GM12878 (cell line): ENCODE results near the gene FBXO8. TPM values are rescaled to one million over a fixed set of nuclear protein-coding genes. Genes with fewer than 3 reads are reported as not detected.

Source experiments
- ATAC-seq: fragments of 200-7000 bp; cut with Tn5 transposase; 3 replicates; pipeline ENCODE4 v1.9.1; 2020; ENCODE audit warnings: mild to moderate bottlenecking, moderate library complexity
- BruUV-seq: library from RNA; stranded (reverse); fragments of 400-500 nt; replicated peaks from 2 replicates; lab custom pipeline; 2021; lab: Mats Ljungman, UMichigan
- CTCF ChIA-PET: fragments of 300-600 bp; sonication (Branson Sonifier 250); formaldehyde crosslinking; extraction: SDS; loops from one replicate; lab custom pipeline; 2021; ENCODE audit warnings: inconsistent platforms; lab: Yijun Ruan, JAX
- POLR2A ChIA-PET: fragments of 350-600 bp; formaldehyde crosslinking; extraction: SDS; loops from one replicate; lab custom pipeline; 2021; ENCODE audit warnings: inconsistent platforms; lab: Charles Lee
- RAD21 ChIA-PET: fragments of 300-600 bp; sonication (Branson Sonifier 250); formaldehyde crosslinking; loops from one replicate; lab custom pipeline; 2023; ENCODE audit warnings: antibody characterized with exemption; ENCODE audit not compliant: unreplicated experiment; lab: Charles Lee
- SMC1A ChIA-PET: fragments of 300-600 bp; sonication (Branson Sonifier 250); formaldehyde crosslinking; loops from one replicate; lab custom pipeline; 2023; ENCODE audit not compliant: unreplicated experiment, uncharacterized antibody; lab: Charles Lee
- DNase-seq: peaks from one replicate; pipeline ENCODE4 v3.0.0-alpha.2; 2011; ENCODE audit warnings: low read depth, low spot score
- FAIRE-seq: peaks from 3 replicates; lab custom pipeline; 2011; peaks lifted over from hg19 to GRCh38; lab: Jason Lieb, UNC
- H2AFZ ChIP-seq: 2 replicates; pipeline ENCODE4 v1.6.0; 2011; ENCODE audit warnings: low read depth, low read length, control low read depth; ENCODE audit not compliant: control insufficient read depth
- H3K27ac ChIP-seq: 2 replicates; pipeline ENCODE4 v1.5.1; 2011; ENCODE audit warnings: control low read depth; ENCODE audit not compliant: control insufficient read depth, insufficient read depth
- H3K27me3 ChIP-seq, 2 experiments: replicated peaks in 1 of 2; 2 replicates each; pipeline versions ENCODE4 v1.6.0 to v1.6.1; 2011; ENCODE audit warnings: low read length in 1 of 2; ENCODE audit not compliant: control insufficient read depth in 2 of 2, insufficient read depth in 2 of 2
- H3K36me3 ChIP-seq, 2 experiments: 2 replicates each; pipeline ENCODE4 v1.5.1; 2011; ENCODE audit warnings: low read length in 1 of 2; ENCODE audit not compliant: control insufficient read depth in 2 of 2, insufficient read depth in 2 of 2
- H3K4me1 ChIP-seq: 2 replicates; pipeline ENCODE4 v1.6.1; 2011; ENCODE audit warnings: mild to moderate bottlenecking, low read length, moderate library complexity, mixed read lengths; ENCODE audit not compliant: control insufficient read depth, insufficient read depth
- H3K4me2 ChIP-seq: 2 replicates; pipeline ENCODE4 v1.6.0; 2011; ENCODE audit warnings: control low read depth; ENCODE audit not compliant: control insufficient read depth, insufficient read depth
- H3K4me3 ChIP-seq: fragments of 200-600 bp; sonication (generic); 2 replicates; pipeline ENCODE4 v1.5.1; 2016
- H3K79me2 ChIP-seq: 2 replicates; pipeline ENCODE4 v1.6.0; 2011; ENCODE audit warnings: low read length; ENCODE audit not compliant: control insufficient read depth, insufficient read depth
- H3K9ac ChIP-seq: 2 replicates; pipeline ENCODE4 v1.8.0; 2011; ENCODE audit warnings: low read length, control low read depth, mixed read lengths; ENCODE audit not compliant: control insufficient read depth, insufficient read depth
- H3K9me3 ChIP-seq: replicated peaks from 3 replicates; pipeline ENCODE4 v1.5.1; 2011; ENCODE audit warnings: mild to moderate bottlenecking, low read length; ENCODE audit not compliant: control insufficient read depth, insufficient read depth
- H4K20me1 ChIP-seq: 2 replicates; pipeline ENCODE4 v1.6.0; 2011; ENCODE audit not compliant: control insufficient read depth, insufficient read depth
- ASH2L ChIP-seq: fragments of 300-600, 200-600 bp; sonication (generic); IDR thresholded peaks from 2 replicates; pipeline ENCODE4 v1.6.1; 2017; ENCODE audit warnings: low read depth, mild to moderate bottlenecking, borderline replicate concordance
- BRCA1 ChIP-seq: IDR thresholded peaks from 2 replicates; pipeline ENCODE4 v1.6.1; 2011; ENCODE audit warnings: low read depth, low read length, improper control_type of control experiment
- ESRRA ChIP-seq: IDR thresholded peaks from 2 replicates; pipeline ENCODE4 v1.6.1; 2012; ENCODE audit warnings: mild to moderate bottlenecking, low read length, improper control_type of control experiment
- EZH2 ChIP-seq: IDR thresholded peaks from 2 replicates; pipeline ENCODE4 v1.6.1; 2012; ENCODE audit warnings: low read depth, mild to moderate bottlenecking, control low read depth, inconsistent platforms, low read length, borderline replicate concordance; ENCODE audit not compliant: control insufficient read depth
- MEF2A ChIP-seq: IDR thresholded peaks from 2 replicates; pipeline ENCODE4 v1.6.1; 2011; ENCODE audit warnings: low read depth, mild to moderate bottlenecking, low read length, moderate library complexity; ENCODE audit not compliant: insufficient read depth
- MTA2 ChIP-seq: fragments of 450-650 bp; IDR thresholded peaks from 2 replicates; pipeline ENCODE4 v1.6.1; 2016; ENCODE audit warnings: low read depth, mild to moderate bottlenecking, moderate library complexity
- NBN ChIP-seq: fragments of 450-650 bp; IDR thresholded peaks from 2 replicates; pipeline ENCODE4 v1.6.1; 2016
- NFYA ChIP-seq: IDR thresholded peaks from 2 replicates; pipeline ENCODE4 v1.6.1; 2011; ENCODE audit warnings: low read depth, mild to moderate bottlenecking, low read length, improper control_type of control experiment, borderline replicate concordance
- NR2C1 ChIP-seq: fragments of 450-650 bp; IDR thresholded peaks from 2 replicates; pipeline ENCODE4 v1.6.1; 2017; ENCODE audit warnings: antibody characterized with exemption, mild to moderate bottlenecking, moderate library complexity
- RELB ChIP-seq: fragments of 450-650 bp; IDR thresholded peaks from 2 replicates; pipeline ENCODE4 v1.6.1; 2017; ENCODE audit warnings: low read depth, mild to moderate bottlenecking, moderate library complexity
- RFX5 ChIP-seq: IDR thresholded peaks from 2 replicates; pipeline ENCODE4 v1.6.1; 2011; ENCODE audit warnings: low read depth, low read length, improper control_type of control experiment
- RUNX3 ChIP-seq: IDR thresholded peaks from 2 replicates; pipeline ENCODE4 v1.6.1; 2012; ENCODE audit warnings: low read length, inconsistent platforms
- SMAD5 ChIP-seq: IDR thresholded peaks from 2 replicates; pipeline ENCODE4 v1.6.1; 2016; ENCODE audit warnings: antibody characterized with exemption, low read depth
- TAF1 ChIP-seq: IDR thresholded peaks from 2 replicates; pipeline ENCODE4 v1.6.1; 2011; ENCODE audit warnings: mild to moderate bottlenecking, low read depth, low read length, borderline replicate concordance
- TCF7 ChIP-seq: IDR thresholded peaks from 2 replicates; pipeline ENCODE4 v1.6.1; 2014; ENCODE audit warnings: antibody characterized with exemption, borderline replicate concordance
- WGBS: methylation state at CpG from one replicate; pipeline ENCODE4 v1.1.6; 2016; ENCODE audit warnings: low lambda C conversion rate; ENCODE audit not compliant: insufficient replicate concordance, insufficient coverage; ENCODE audit errors: missing lambda C conversion rate; 5-methylcytosine and 5-hydroxymethylcytosine counted together
- in situ Hi-C: fragments of 300-500 bp; cut with MboI; formaldehyde crosslinking; loops from 9 replicates; pipeline ENCODE4 v1.14.3; 2018; ENCODE audit warnings: mixed read lengths
- intact Hi-C: fragments of 100-400 bp; cut with micrococcal nuclease; formaldehyde crosslinking; loops from one replicate; pipeline ENCODE4 v1.14.2; 2022; ENCODE audit not compliant: unreplicated experiment
- polyA plus RNA-seq, 11 experiments: library from polyadenylated mRNA; depleted of rRNA in 4 of 11; unstranded in 6 of 11; stranded (reverse) in 5 of 11; fragments of >200 nt; fragmentation: Nextera tagmentation in 4 of 11; fragmentation: Illumina TruSeq in 1 of 11; extraction: Ambion mirVana in 4 of 11; extraction: Trizol in 1 of 11; gene quantifications; 1 replicate in 1 of 11; 2 replicates in 10 of 11; pipeline versions ENCODE4 v1.2.1 to v1.2.3, GENCODE V29; 2011 to 2016; ENCODE audit warnings: inconsistent platforms in 2 of 11, missing spikeins in 2 of 11, low read depth in 1 of 11
- total RNA-seq, 4 experiments: library from RNA; depleted of rRNA in 3 of 4; stranded (reverse); fragments of >200 nt in 3 of 4; fragmentation: Illumina TruSeq in 1 of 4; extraction: Trizol in 1 of 4; gene quantifications; 2 replicates each; pipeline versions ENCODE4 v1.2.1 to v1.2.3, GENCODE V29; 2013 to 2021
- TF ChIP-seq, protein P1 (sequence below): fragments of 150-350 bp; IDR thresholded peaks from 2 replicates; pipeline ENCODE4 v1.6.1; 2014; ENCODE audit warnings: mild to moderate bottlenecking, low read depth, low read length
- TF ChIP-seq, protein P2 (sequence below): IDR thresholded peaks from 2 replicates; pipeline ENCODE4 v1.6.1; 2012; ENCODE audit warnings: mild to moderate bottlenecking, low read depth, low read length

The FBXO8 gene
- total and polyA plus RNA-seq, 10 of the 15 experiments (the other 5 are each of a cell fraction or from before 2014, with no cell fraction given) = 11.3 to 38.1 (median 16.8) TPM

GRCh38 chr4:174305961-174306360, 22.5 kb upstream of the FBXO8 start:
- ChIA-PET RAD21 (no interaction called here), SMC1A (interaction anchor here (2.1 kb wide), 1 partner anchor 83 kb away, joined by 4 read pairs; no protein-coding TSS in a partner anchor), CTCF (interaction anchor here (1.2 kb wide), 1 partner anchor 9 kb away, joined by 3 read pairs; no protein-coding TSS in a partner anchor), POLR2A (no interaction called here)
- no peak overlapping the region for H2AFZ ChIP-seq
- 96% methylated on average over 3 of the region's 3 CpGs for WGBS
- H3K79me2 ChIP-seq = no peaks in the 10 kb centered on the region
- in situ Hi-C loops (loop anchor here (25.0 kb wide), 1 partner anchor 794 kb away; no protein-coding TSS in a partner anchor), intact Hi-C loops (no loop called here)
- H3K4me2 ChIP-seq = no peak overlapping the region
- H3K9me3 ChIP-seq = no peaks in the 10 kb centered on the region
- BruUV-seq = no TSS peak
- H3K9ac ChIP-seq = no peak overlapping the region
- H3K27ac ChIP-seq = no peak overlapping the region
- TF ChIP-seq NR2C1 (no peak), ASH2L (no peak), RELB (no peak), SMAD5 (no peak), NFYA (no peak), BRCA1 (no peak), TAF1 (no peak), RUNX3 (no peak), ESRRA (no peak), RFX5 (no peak), NBN (no peak), EZH2 (no peak), MEF2A (no peak), MTA2 (no peak), TCF7 (no peak)
- TF ChIP-seq, protein P1, sequence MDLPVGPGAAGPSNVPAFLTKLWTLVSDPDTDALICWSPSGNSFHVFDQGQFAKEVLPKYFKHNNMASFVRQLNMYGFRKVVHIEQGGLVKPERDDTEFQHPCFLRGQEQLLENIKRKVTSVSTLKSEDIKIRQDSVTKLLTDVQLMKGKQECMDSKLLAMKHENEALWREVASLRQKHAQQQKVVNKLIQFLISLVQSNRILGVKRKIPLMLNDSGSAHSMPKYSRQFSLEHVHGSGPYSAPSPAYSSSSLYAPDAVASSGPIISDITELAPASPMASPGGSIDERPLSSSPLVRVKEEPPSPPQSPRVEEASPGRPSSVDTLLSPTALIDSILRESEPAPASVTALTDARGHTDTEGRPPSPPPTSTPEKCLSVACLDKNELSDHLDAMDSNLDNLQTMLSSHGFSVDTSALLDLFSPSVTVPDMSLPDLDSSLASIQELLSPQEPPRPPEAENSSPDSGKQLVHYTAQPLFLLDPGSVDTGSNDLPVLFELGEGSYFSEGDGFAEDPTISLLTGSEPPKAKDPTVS = no peak
- TF ChIP-seq, protein P2, sequence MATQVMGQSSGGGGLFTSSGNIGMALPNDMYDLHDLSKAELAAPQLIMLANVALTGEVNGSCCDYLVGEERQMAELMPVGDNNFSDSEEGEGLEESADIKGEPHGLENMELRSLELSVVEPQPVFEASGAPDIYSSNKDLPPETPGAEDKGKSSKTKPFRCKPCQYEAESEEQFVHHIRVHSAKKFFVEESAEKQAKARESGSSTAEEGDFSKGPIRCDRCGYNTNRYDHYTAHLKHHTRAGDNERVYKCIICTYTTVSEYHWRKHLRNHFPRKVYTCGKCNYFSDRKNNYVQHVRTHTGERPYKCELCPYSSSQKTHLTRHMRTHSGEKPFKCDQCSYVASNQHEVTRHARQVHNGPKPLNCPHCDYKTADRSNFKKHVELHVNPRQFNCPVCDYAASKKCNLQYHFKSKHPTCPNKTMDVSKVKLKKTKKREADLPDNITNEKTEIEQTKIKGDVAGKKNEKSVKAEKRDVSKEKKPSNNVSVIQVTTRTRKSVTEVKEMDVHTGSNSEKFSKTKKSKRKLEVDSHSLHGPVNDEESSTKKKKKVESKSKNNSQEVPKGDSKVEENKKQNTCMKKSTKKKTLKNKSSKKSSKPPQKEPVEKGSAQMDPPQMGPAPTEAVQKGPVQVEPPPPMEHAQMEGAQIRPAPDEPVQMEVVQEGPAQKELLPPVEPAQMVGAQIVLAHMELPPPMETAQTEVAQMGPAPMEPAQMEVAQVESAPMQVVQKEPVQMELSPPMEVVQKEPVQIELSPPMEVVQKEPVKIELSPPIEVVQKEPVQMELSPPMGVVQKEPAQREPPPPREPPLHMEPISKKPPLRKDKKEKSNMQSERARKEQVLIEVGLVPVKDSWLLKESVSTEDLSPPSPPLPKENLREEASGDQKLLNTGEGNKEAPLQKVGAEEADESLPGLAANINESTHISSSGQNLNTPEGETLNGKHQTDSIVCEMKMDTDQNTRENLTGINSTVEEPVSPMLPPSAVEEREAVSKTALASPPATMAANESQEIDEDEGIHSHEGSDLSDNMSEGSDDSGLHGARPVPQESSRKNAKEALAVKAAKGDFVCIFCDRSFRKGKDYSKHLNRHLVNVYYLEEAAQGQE = no peak
- ATAC-seq = no peak
- H3K4me3 ChIP-seq = no peak overlapping the region
- FAIRE-seq = no peak
- no peaks in the 10 kb centered on the region for H3K27me3 ChIP-seq
- H3K4me1 ChIP-seq = no peaks in the 10 kb centered on the region; the same call in 1 of the 2 replicates
- no peak for DNase-seq
- peaks cover 0 to 5% of the 10 kb centered on the region in 2 experiments; a peak in 1 of 4 replicates for H3K36me3 ChIP-seq
- H4K20me1 ChIP-seq = no peaks in the 10 kb centered on the region
